Neural progenitor cell (in vitro differentiated cells): ENCODE data around the gene FBXW4.

Experiments
- CTCF ChIP-seq: fragments of 200-600 bp; sonication (generic); IDR thresholded peaks from 2 replicates; pipeline ENCODE4 v1.5.1; 2017; ENCODE audit warnings: antibody characterized with exemption, mild to moderate bottlenecking
- EZH2 ChIP-seq: fragments of 200-600 bp; sonication (generic); IDR thresholded peaks from 2 replicates; pipeline ENCODE4 v1.6.1; 2017; ENCODE audit warnings: antibody characterized with exemption, mild to moderate bottlenecking, moderate library complexity

DNA sequence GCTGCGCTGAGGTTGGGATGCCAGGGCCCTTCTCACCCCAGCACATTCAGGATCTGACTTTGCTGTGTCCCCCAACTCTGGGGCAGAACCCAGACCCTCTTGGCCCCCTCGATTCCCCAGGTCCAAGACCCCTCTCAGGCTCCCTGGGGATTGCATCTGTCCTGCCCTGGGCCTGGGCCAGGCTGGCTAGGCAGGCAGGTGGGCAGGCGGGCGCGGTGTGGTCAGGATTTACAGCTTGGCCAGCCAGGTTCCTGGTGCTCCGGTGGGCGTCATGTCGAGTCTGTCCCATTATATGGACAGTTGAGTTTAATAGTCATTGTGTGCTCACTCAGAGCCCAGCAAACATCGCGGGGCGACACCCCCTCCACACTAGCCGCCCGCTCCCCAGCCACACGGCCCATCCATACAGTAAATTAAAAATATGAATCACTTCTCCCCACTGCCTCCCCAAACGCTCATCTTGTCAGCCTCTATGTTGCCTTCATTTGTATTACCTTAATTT lies 130.4 kb downstream of the FBXW4 start:
- TF ChIP-seq CTCF (no peak), EZH2 (no peak)
